ENCODE results near the gene ENTPD6. TPM values are rescaled to one million over a fixed set of nuclear protein-coding genes. Genes with fewer than 3 reads are reported as not detected.

The ENTPD6 gene
- total RNA-seq, 2 donors from 2014 or later, result 77.1 to 93.6 TPM

DNA sequence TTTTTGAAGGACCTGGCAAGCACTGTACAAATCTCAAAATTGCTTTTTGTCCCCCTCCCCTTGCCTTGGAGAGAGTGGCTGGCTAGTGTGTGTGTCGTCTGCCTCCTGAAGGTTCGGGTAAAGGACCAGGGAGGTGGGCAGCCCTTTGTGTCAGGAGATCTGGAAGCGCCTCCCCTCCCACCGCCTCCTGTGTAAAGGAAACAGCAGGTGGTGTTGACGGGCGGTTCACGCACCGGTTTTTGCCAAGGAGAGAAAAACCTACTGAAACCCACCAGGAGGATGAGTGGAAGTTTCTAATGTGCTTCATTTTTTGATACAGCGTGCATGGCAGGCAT lies 1.2 kb downstream of the ENTPD6 start:
- Mint-ChIP-seq H3K4me3 (peak overlapping the region; percentile 71), H3K9me3 (peaks cover 3% of the 10 kb centered on the region), H3K4me1 (peaks cover 21% of the 10 kb centered on the region), H3K36me3 (ENCODE audit: low read depth) (peaks cover 2% of the 10 kb centered on the region), H3K27me3 (ENCODE audit: insufficient read depth) (peaks cover 7% of the 10 kb centered on the region), H3K27ac (peak overlapping the region; percentile 54)
- Histone ChIP-seq H3K9ac (ENCODE audit: extremely low read depth, low read length, poor library complexity, severe bottlenecking) (peak overlapping the region; percentile 65), H3K27ac (ENCODE audit: low read depth, low read length) (no peak overlapping the region), H3K4me3 (ENCODE audit: low read length) (peak overlapping the region; percentile 95), H3K36me3 (ENCODE audit: control insufficient read depth, insufficient read depth, low read length) (peaks cover 8% of the 10 kb centered on the region), H3K9me3 (ENCODE audit: control insufficient read depth, low read length) (no peaks in the 10 kb centered on the region), H3K27me3 (ENCODE audit: control insufficient read depth, insufficient read depth, low read length, poor library complexity, severe bottlenecking) (peaks cover 3% of the 10 kb centered on the region), H3K4me1 (ENCODE audit: control insufficient read depth, insufficient read depth, low read length) (peaks cover 3% of the 10 kb centered on the region)
- no peak for DNase-seq
- TF ChIP-seq, protein P1, sequence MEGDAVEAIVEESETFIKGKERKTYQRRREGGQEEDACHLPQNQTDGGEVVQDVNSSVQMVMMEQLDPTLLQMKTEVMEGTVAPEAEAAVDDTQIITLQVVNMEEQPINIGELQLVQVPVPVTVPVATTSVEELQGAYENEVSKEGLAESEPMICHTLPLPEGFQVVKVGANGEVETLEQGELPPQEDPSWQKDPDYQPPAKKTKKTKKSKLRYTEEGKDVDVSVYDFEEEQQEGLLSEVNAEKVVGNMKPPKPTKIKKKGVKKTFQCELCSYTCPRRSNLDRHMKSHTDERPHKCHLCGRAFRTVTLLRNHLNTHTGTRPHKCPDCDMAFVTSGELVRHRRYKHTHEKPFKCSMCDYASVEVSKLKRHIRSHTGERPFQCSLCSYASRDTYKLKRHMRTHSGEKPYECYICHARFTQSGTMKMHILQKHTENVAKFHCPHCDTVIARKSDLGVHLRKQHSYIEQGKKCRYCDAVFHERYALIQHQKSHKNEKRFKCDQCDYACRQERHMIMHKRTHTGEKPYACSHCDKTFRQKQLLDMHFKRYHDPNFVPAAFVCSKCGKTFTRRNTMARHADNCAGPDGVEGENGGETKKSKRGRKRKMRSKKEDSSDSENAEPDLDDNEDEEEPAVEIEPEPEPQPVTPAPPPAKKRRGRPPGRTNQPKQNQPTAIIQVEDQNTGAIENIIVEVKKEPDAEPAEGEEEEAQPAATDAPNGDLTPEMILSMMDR (conservative IDR thresholded peaks at IDR 0.05), result no peak
- WGBS, 2 experiments (ENCODE audit: insufficient coverage in 1 of 2, insufficient read length in 1 of 2), result 21 to 50% methylated on average over 1 to 9 of the region's 9 CpGs

DNA sequence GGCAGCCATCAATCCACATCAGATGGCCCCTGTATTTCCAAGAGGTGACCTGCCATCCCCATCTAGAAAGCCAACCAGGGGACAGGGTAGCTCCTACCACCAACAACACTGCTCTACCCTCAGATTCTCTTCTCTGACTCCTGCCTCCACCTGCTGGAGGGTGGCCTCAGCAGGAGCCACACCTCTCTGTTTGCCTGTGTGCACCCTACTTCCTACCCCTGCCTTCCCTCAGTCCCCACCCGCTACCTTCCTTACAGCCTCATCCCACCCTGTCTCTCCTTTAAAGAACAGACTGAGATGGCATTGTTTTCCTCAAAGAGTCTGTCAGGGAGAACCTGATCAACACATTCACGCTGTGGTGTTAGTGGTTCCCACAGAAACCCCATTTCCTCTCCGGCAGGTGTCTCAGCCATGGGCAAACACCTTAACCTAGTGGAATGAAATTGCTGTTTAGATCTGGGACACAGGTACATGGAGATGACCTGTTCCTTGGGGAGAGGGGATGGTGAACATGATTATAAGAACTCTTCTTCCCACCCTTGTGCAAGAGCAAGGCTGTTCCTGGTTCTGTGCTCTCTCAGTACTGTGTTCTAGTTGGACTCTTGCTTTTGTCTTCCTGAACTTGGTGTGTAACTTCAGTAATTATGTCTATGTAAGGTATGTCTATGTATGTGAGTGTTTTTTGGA lies 1.8 kb downstream of the ENTPD6 start:
- Histone ChIP-seq H3K36me3 (ENCODE audit: control insufficient read depth, insufficient read depth, low read length) (peaks cover 8% of the 10 kb centered on the region), H3K4me1 (ENCODE audit: control insufficient read depth, insufficient read depth, low read length) (peaks cover 3% of the 10 kb centered on the region), H3K27ac (ENCODE audit: low read depth, low read length) (no peak overlapping the region), H3K27me3 (ENCODE audit: control insufficient read depth, insufficient read depth, low read length, poor library complexity, severe bottlenecking) (no peaks in the 10 kb centered on the region), H3K9me3 (ENCODE audit: control insufficient read depth, low read length) (no peaks in the 10 kb centered on the region), H3K4me3 (ENCODE audit: low read length) (peak overlapping the region; percentile 95), H3K9ac (ENCODE audit: extremely low read depth, low read length, poor library complexity, severe bottlenecking) (peak overlapping the region; percentile 65)
- Mint-ChIP-seq H3K27me3 (ENCODE audit: insufficient read depth) (peaks cover 5% of the 10 kb centered on the region), H3K9me3 (peaks cover 3% of the 10 kb centered on the region), H3K27ac (peak overlapping the region; percentile 54), H3K36me3 (ENCODE audit: low read depth) (peaks cover 2% of the 10 kb centered on the region), H3K4me3 (peak overlapping the region; percentile 71), H3K4me1 (peaks cover 21% of the 10 kb centered on the region)
- TF ChIP-seq, protein P1 (conservative IDR thresholded peaks at IDR 0.05), result peak; percentile 23
- peak; percentile 61 for DNase-seq
- WGBS, 2 experiments (ENCODE audit: insufficient coverage in 1 of 2, insufficient read length in 1 of 2), result 90 to 100% methylated on average over 2 to 3 of the region's 3 CpGs

DNA sequence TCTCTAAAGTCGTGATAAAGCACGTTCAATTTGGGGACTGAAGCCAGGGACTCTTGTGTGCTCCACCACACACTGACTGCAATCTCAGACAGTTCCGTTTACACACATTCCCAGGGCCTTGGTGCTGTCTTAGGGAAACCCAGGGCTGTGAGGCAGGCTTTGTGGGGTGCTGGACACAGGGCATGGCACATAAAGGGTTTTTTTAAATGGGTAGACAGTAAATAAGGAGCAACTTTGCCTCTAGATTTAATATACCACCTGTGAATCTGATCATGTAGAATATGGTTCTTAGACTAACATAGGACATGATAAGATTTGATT lies 2.3 kb downstream of the ENTPD6 start:
- peaks cover 2% of the 10 kb centered on the region for H3K36me3 Mint-ChIP-seq (ENCODE audit: low read depth)
- no peak overlapping the region for H3K27ac ChIP-seq (ENCODE audit: low read depth, low read length)
- H3K9me3 Mint-ChIP-seq, result peaks cover 3% of the 10 kb centered on the region

More for the DNA sequence above, 2.3 kb downstream of the ENTPD6 start:
- Histone ChIP-seq H3K9me3 (ENCODE audit: control insufficient read depth, low read length) (no peaks in the 10 kb centered on the region), H3K36me3 (ENCODE audit: control insufficient read depth, insufficient read depth, low read length) (peaks cover 8% of the 10 kb centered on the region), H3K4me3 (ENCODE audit: low read length) (peak overlapping the region; percentile 95), H3K27me3 (ENCODE audit: control insufficient read depth, insufficient read depth, low read length, poor library complexity, severe bottlenecking) (no peaks in the 10 kb centered on the region), H3K9ac (ENCODE audit: extremely low read depth, low read length, poor library complexity, severe bottlenecking) (no peak overlapping the region), H3K4me1 (ENCODE audit: control insufficient read depth, insufficient read depth, low read length) (peaks cover 3% of the 10 kb centered on the region)
- H3K27me3 Mint-ChIP-seq (ENCODE audit: insufficient read depth), result peaks cover 5% of the 10 kb centered on the region
- H3K4me3 Mint-ChIP-seq, result peak overlapping the region; percentile 71
- TF ChIP-seq, protein P1 (conservative IDR thresholded peaks at IDR 0.05), result no peak
- WGBS, 2 experiments (ENCODE audit: insufficient coverage in 1 of 2, insufficient read length in 1 of 2), result 76 to 89% methylated on average over 2 to 3 of the region's 3 CpGs
- DNase-seq, result no peak
- peaks cover 21% of the 10 kb centered on the region for H3K4me1 Mint-ChIP-seq
- H3K27ac Mint-ChIP-seq, result peak overlapping the region; percentile 14

Measured in endodermal cell (in vitro differentiated cells).